ENCODE measurements around the gene IFNA6.

Gene IFNA6

DNA sequence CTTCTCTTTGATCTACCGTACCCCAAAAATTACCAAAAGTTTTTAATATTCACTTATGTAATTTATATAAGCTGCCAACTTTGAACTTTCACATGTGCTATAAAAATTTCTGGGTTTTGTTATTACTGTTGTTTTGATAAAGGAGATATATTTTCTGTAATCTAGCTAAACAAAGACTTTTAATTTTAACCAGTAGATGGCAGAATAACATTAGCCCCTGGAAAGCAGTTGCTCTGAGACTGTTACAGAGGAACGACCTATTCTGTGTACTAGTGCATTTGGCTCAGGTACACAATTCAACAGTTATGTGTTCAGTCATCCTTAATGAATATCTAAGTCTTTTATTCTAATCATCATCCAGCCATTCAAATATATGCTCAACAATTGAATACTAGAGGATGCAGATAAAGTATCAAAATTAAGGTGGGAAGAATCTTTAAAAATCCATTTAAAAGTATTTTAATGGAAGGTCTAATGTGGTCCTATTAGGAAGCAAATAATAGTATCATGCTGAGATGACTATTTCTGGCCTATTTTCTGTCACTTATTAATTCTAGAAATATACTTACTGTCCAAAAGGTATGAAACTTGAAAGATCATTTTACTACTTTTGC is 24.1 kb downstream of the IFNA6 start:
- no peak for DNase-seq

- no peak for DNase-seq
These were observed 26.6 kb downstream of the IFNA6 start for GRCh38 chr9:21324047-21324446.

DNA sequence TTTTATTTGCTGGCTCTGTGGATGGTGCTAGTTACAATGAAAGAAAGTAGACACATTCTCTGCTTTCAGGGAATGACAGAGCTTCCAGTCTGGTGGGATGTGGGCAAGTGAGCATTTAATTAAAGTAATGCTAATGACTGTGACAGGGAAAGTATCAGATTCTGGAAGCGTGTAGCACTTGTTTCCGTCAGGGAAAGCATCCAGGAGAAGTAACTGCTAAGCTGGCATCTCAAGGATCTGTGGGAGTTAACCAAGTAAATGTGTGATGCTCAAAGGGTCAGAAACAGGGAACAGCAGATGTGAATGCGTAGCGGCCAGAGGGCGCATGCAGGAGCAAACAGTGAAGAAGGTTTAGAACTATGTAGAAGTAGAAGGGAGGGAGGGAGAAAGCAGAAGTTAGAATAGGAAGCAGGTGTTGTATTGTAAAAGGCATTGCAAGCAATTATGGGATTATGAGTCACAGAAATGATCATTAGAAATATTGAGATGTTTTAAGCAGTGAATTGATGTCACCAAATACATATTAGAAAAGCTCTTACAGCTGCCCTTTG is 27.7 kb downstream of the IFNA6 start:
- DNase-seq = no peak

- no peak for DNase-seq
These were observed 30.2 kb downstream of the IFNA6 start for GRCh38 chr9:21320465-21320864.

GRCh38 chr9:21317956-21318923 is 32.4 kb downstream of the IFNA6 start:
- no peak for DNase-seq

DNA sequence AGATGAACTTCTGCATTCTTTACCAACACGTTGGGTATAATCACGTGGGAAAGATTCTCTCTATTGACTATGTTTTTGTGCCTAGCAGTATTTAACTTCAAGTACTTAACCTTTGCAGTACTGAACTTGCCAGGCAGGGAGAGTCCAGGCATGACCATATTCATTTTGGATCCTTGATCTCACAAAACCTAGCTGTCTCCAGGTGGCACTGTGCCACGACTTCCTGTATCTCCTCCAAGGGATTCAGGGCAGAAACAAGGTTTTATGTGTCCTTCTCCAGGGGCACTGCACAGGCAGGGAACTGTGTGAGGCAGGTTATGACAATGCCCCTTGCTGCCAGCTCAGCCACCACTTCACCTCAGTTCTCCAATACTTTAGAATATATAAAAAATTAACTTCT is 33.8 kb downstream of the IFNA6 start:
- DNase-seq = no peak

GRCh38 chr9:21316032-21316842 is 34.5 kb downstream of the IFNA6 start:
- no peak for DNase-seq

- no peak for DNase-seq
These were observed 36.5 kb downstream of the IFNA6 start for GRCh38 chr9:21314152-21314551.

DNA sequence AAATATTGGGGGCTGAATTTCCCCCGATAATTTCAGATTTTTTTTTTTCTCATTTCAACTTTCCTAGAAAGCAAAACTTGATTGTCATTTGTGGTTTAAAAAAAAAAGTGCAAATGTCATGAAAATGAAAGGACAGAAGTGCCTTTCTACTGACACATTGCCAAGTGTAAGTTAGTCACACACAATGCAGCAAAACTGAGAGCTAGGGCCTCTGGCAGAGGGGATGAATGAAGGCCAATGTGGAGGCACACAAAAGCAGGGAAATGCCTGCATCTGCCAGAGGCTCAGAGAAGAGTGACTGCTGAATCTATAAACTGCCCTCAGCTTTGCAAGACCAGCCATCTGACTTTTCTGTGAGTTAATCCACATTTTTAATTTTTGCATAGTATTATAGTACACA is 38.8 kb downstream of the IFNA6 start:
- DNase-seq = no peak

DNA sequence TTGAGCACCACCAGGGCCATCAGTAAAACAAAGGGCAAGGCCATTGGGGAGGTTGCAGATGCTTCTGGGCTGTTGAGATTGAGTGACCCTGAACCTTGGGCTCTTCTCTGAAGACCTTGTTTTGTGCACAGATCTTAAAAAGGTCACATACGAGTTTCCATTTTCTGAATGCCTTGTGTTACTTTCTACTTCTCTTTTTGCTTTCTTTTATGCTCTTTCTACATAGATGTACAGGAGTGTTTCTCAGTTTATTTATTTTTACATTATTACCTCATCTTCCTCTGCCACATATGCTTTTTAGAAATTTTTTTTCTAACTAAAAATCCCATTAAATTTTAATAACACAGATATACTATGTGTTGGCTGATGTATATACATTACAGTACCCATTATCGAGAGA is 45.5 kb downstream of the IFNA6 start, which contains the start of gene IFNA5:
IFNA5 (minus strand) TSS at position 101 of the 400 bp plus-strand sequence; CDS start at position 44, 57 bp downstream.
- no peak for DNase-seq

Measured in NCI-H510A (cell line).